GM12865 (cell line): ENCODE results near the gene PDE8B.
A peak's percentile ranks its signal among the peaks of the same experiment; 100 is the strongest.

ENCODE experiments used
- DNase-seq: peaks from one replicate; pipeline ENCODE4 v3.0.0; 2010; ENCODE audit warnings: low read depth
- H3K4me3 ChIP-seq: 2 replicates; pipeline ENCODE4 v1.5.1; 2011; ENCODE audit warnings: mild to moderate bottlenecking, low read depth, low read length, control low read depth
- TF ChIP-seq, protein P1 (sequence below): IDR thresholded peaks from 2 replicates; pipeline ENCODE4 v1.5.1; 2011; ENCODE audit warnings: low read length, control low read depth, low read depth, inconsistent platforms; ENCODE audit not compliant: insufficient read depth; ENCODE audit errors: missing control alignments

Gene PDE8B

DNA sequence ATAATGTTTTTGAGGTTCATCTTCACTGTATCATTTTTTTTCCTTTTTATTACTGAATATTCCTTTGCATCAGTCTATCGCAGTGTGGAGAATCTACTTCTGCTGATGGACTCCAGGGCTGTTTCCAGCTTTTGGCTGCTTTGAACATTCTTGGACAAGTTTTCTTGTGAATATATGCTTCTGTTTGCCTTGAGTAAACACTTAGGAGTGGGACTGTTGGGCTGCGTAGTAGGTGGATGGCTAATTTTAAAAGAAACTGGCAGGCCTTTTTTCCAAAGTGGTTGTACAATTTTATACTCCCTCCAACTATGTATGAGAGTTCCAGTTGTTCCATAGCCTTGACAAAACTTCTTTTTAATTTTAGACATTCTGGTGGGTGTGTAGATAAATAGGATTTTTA is 179.3 kb downstream of the PDE8B start:
- DNase-seq, result no peak
- TF ChIP-seq, protein P1, sequence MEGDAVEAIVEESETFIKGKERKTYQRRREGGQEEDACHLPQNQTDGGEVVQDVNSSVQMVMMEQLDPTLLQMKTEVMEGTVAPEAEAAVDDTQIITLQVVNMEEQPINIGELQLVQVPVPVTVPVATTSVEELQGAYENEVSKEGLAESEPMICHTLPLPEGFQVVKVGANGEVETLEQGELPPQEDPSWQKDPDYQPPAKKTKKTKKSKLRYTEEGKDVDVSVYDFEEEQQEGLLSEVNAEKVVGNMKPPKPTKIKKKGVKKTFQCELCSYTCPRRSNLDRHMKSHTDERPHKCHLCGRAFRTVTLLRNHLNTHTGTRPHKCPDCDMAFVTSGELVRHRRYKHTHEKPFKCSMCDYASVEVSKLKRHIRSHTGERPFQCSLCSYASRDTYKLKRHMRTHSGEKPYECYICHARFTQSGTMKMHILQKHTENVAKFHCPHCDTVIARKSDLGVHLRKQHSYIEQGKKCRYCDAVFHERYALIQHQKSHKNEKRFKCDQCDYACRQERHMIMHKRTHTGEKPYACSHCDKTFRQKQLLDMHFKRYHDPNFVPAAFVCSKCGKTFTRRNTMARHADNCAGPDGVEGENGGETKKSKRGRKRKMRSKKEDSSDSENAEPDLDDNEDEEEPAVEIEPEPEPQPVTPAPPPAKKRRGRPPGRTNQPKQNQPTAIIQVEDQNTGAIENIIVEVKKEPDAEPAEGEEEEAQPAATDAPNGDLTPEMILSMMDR, result no peak
- H3K4me3 ChIP-seq, result no peak overlapping the region

DNA sequence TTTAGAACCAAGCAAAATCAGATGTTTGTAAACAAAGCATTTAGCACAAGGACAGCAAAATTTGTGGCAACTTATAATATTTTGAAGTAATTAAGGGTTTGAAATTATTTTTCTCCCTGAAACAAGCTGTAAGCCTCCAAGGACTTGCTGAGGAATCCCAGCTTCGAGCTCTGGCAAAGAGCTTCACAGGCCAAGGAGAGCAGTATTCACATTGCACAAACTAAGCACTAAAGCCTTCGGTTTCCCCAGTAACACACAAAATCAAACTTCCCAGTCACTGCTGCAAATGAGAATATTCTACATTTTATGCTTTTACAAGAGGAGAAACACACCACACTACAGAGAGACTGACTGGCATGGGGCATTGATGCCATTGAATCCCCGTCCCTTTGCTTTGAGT is 179.7 kb downstream of the PDE8B start:
- TF ChIP-seq, protein P1, result no peak
- no peak overlapping the region for H3K4me3 ChIP-seq
- no peak for DNase-seq

- TF ChIP-seq, protein P1, result no peak
- no peak for DNase-seq
- no peak overlapping the region for H3K4me3 ChIP-seq
These were observed 180.3 kb downstream of the PDE8B start for GRCh38 chr5:77390795-77391194.

- TF ChIP-seq, protein P1, result no peak
- no peak for DNase-seq
- no peak overlapping the region for H3K4me3 ChIP-seq
These were observed 180.8 kb downstream of the PDE8B start for GRCh38 chr5:77391240-77391765.

DNA sequence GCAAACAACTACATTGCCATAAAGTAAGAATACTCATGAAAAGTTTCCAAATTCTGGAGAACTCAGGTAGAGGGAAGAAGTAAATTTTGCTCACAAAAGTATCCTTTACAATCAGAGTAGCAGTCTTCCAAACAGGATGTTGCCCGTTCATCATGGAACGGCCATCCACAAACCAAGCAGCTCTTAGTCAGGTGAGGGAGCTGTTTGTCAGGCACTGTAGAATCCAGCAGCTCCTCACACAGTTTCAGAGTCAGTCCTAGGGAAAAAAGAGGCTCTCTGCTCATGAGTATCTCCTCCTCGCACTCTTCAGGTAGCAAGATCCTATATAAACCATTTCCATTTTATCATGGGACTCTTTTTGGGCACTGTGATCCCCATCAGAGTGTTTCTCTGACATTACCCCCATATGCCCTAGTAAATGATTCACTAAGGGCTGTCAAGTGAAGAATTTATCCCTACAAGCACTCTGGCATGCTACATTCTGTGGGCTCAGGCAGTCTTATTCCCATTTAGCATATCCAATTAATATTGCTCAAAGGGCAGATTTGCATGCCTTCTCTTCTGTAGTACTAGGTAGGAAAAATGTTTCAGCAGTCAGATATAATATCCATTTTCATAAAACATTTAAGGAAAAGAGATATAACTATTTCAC is 183.7 kb downstream of the PDE8B start:
- no peak for DNase-seq
- TF ChIP-seq, protein P1, result no peak
- no peak overlapping the region for H3K4me3 ChIP-seq

DNA sequence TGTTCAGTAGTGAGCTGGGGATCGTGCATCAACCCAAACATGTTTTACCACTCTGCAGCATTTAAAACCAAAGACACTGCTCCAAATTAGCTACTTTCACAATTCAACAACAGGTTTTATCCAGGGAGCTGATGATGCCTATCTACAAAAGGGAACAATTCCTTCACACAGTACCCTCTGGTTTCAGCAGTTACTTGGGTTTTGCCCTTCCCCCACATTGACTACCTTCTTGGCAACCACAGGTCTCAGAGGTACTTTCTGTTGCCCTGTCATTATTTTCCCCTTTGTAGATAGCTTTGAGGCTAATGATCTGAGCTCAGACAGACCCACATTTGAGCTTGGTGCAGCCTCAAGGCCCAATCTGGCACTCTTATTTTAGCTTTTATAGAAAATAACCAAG is 185.5 kb downstream of the PDE8B start:
- TF ChIP-seq, protein P1, result no peak
- DNase-seq, result peak; percentile 65
- no peak overlapping the region for H3K4me3 ChIP-seq
